ENCODE measurements around the gene ALCAM. TPM values are rescaled to one million over a fixed set of nuclear protein-coding genes. Genes with fewer than 3 reads are reported as not detected.

The ALCAM gene
- total RNA-seq, 1 donor from 2014 or later: 294 TPM

GRCh38 chr3:105580296-105580965 lies 213.7 kb downstream of the ALCAM start:
- H3K27me3 ChIP-seq (ENCODE audit: control insufficient read depth, insufficient read depth, low read length): no peaks in the 10 kb centered on the region
- no peak for DNase-seq (ENCODE audit: low read depth)
- no peak for TF ChIP-seq CTCF (IDR thresholded peaks at IDR 0.05; ENCODE audit: insufficient read depth, low read length, severe bottlenecking)
- no peak for FAIRE-seq
- no peak overlapping the region for H3K4me3 ChIP-seq (ENCODE audit: low read depth, low read length)
- no peaks in the 10 kb centered on the region for H3K36me3 ChIP-seq (ENCODE audit: control insufficient read depth, insufficient read depth, low read length)

GRCh38 chr3:105582015-105582414 lies 215.3 kb downstream of the ALCAM start:
- no peak for DNase-seq (ENCODE audit: low read depth)
- Histone ChIP-seq H3K27me3 (ENCODE audit: control insufficient read depth, insufficient read depth, low read length) (no peaks in the 10 kb centered on the region), H3K4me3 (ENCODE audit: low read depth, low read length) (no peak overlapping the region), H3K36me3 (ENCODE audit: control insufficient read depth, insufficient read depth, low read length) (no peaks in the 10 kb centered on the region)
- no peak for TF ChIP-seq CTCF (IDR thresholded peaks at IDR 0.05; ENCODE audit: insufficient read depth, low read length, severe bottlenecking)
- no peak for FAIRE-seq

- TF ChIP-seq CTCF (IDR thresholded peaks at IDR 0.05; ENCODE audit: insufficient read depth, low read length, severe bottlenecking): no peak
- no peaks in the 10 kb centered on the region for H3K36me3 ChIP-seq (ENCODE audit: control insufficient read depth, insufficient read depth, low read length)
- no peaks in the 10 kb centered on the region for H3K27me3 ChIP-seq (ENCODE audit: control insufficient read depth, insufficient read depth, low read length)
- DNase-seq (ENCODE audit: low read depth) (peak; percentile 32), FAIRE-seq (peak; percentile 89)
- no peak overlapping the region for H3K4me3 ChIP-seq (ENCODE audit: low read depth, low read length)
Measured at GRCh38 chr3:105584003-105584790, 217.5 kb downstream of the ALCAM start.

GRCh38 chr3:105593315-105593714 lies 226.6 kb downstream of the ALCAM start:
- DNase-seq (ENCODE audit: low read depth): no peak
- TF ChIP-seq CTCF (IDR thresholded peaks at IDR 0.05; ENCODE audit: insufficient read depth, low read length, severe bottlenecking): no peak
- no peak for FAIRE-seq
- Histone ChIP-seq H3K27me3 (ENCODE audit: control insufficient read depth, insufficient read depth, low read length) (no peaks in the 10 kb centered on the region), H3K36me3 (ENCODE audit: control insufficient read depth, insufficient read depth, low read length) (no peaks in the 10 kb centered on the region), H3K4me3 (ENCODE audit: low read depth, low read length) (no peak overlapping the region)

GRCh38 chr3:105594219-105594618 lies 227.5 kb downstream of the ALCAM start:
- Histone ChIP-seq H3K4me3 (ENCODE audit: low read depth, low read length) (no peak overlapping the region), H3K36me3 (ENCODE audit: control insufficient read depth, insufficient read depth, low read length) (no peaks in the 10 kb centered on the region), H3K27me3 (ENCODE audit: control insufficient read depth, insufficient read depth, low read length) (no peaks in the 10 kb centered on the region)
- FAIRE-seq (no peak), DNase-seq (ENCODE audit: low read depth) (peak; percentile 83)
- TF ChIP-seq CTCF (IDR thresholded peaks at IDR 0.05; ENCODE audit: insufficient read depth, low read length, severe bottlenecking): no peak

Measured in bronchial epithelial cell (primary cell).